K562 (cell line): ENCODE data around the gene UPF2. TPM values are rescaled to one million over a fixed set of nuclear protein-coding genes. Genes with fewer than 3 reads are reported as not detected.

Source experiments
- AFF4 ChIP-seq: sonication (generic); formaldehyde crosslinking; IDR thresholded peaks from 2 replicates; pipeline ENCODE4 v1.8.0; 2023; ENCODE audit warnings: mild to moderate bottlenecking, missing genetic modification reagents
- CEBPG ChIP-seq, 3 experiments: fragments of 200-800 bp in 1 of 3; sonication (Bioruptor generic) in 1 of 3; sonication (generic) in 1 of 3; formaldehyde crosslinking in 1 of 3; IDR thresholded peaks in 2 of 3; conservative IDR thresholded peaks in 1 of 3; 2 replicates each; pipeline versions ENCODE4 v1.6.1 to v1.8.0; 2016 to 2022; ENCODE audit warnings: missing compliant biosample characterization in 2 of 3, missing genetic modification characterization in 2 of 3, mild to moderate bottlenecking in 1 of 3, missing genetic modification reagents in 1 of 3
- CGGBP1 ChIP-seq: fragments of 250-450 bp; sonication (Bioruptor Pico); IDR thresholded peaks from 2 replicates; pipeline ENCODE4 v1.9.0; 2021; ENCODE audit warnings: mild to moderate bottlenecking
- EP400 ChIP-seq: fragments of 450-650 bp; IDR thresholded peaks from 2 replicates; pipeline ENCODE4 v1.6.1; 2017; ENCODE audit warnings: antibody characterized with exemption, mild to moderate bottlenecking, moderate library complexity
- FIP1L1 ChIP-seq: fragments of 200-400 bp; formaldehyde crosslinking; IDR thresholded peaks from 2 replicates; pipeline ENCODE4 v1.6.1; 2018; ENCODE audit warnings: mild to moderate bottlenecking, low read depth, low read length; ENCODE audit not compliant: poor library complexity, severe bottlenecking
- FOXA3 ChIP-seq, 2 experiments: fragments of 450-650 bp in 1 of 2; sonication (generic) in 1 of 2; formaldehyde crosslinking; IDR thresholded peaks in 1 of 2; conservative IDR thresholded peaks in 1 of 2; 2 replicates each; pipeline versions ENCODE4 v1.4.0 to v1.8.0; 2020 to 2022; ENCODE audit warnings: mild to moderate bottlenecking in 2 of 2, missing genetic modification reagents in 1 of 2
- FOXM1 ChIP-seq, 2 experiments: fragments of 450-650 bp in 1 of 2; sonication (generic) in 1 of 2; formaldehyde crosslinking in 1 of 2; IDR thresholded peaks; 2 replicates each; pipeline versions ENCODE4 v1.6.1 to v1.9.0; 2017 to 2022; ENCODE audit warnings: low read depth in 2 of 2, mild to moderate bottlenecking in 2 of 2, missing genetic modification reagents in 1 of 2, moderate library complexity in 1 of 2
- ID3 ChIP-seq, 2 experiments: fragments of 250-450 bp in 1 of 2; fragments of 450-650 bp in 1 of 2; sonication (Bioruptor Pico) in 1 of 2; IDR thresholded peaks; 2 replicates each; pipeline versions ENCODE4 v1.6.1 to v1.8.0; 2016 to 2021; ENCODE audit warnings: mild to moderate bottlenecking in 2 of 2, moderate library complexity in 2 of 2, missing compliant biosample characterization in 1 of 2, missing genetic modification characterization in 1 of 2
- KDM5B ChIP-seq: fragments of 200-600 bp; sonication (generic); IDR thresholded peaks from 2 replicates; pipeline ENCODE4 v1.6.1; 2012; ENCODE audit warnings: low read depth, mild to moderate bottlenecking, moderate library complexity, low read length, control low read depth, inconsistent platforms; ENCODE audit not compliant: insufficient replicate concordance
- KLF6 ChIP-seq: fragments of 250-450 bp; sonication (Bioruptor Pico); IDR thresholded peaks from 2 replicates; pipeline ENCODE4 v1.4.0; 2020; ENCODE audit warnings: mild to moderate bottlenecking, moderate library complexity, borderline replicate concordance
- NR2C2 ChIP-seq, 2 experiments: fragments of 200-800 bp in 1 of 2; sonication (Bioruptor generic) in 1 of 2; sonication (generic) in 1 of 2; formaldehyde crosslinking in 1 of 2; IDR thresholded peaks; 2 replicates each; pipeline versions ENCODE4 v1.6.1 to v1.8.0; 2016 to 2022; ENCODE audit warnings: mild to moderate bottlenecking in 1 of 2, missing compliant biosample characterization in 1 of 2, missing genetic modification characterization in 1 of 2, missing genetic modification reagents in 1 of 2
- OTX1 ChIP-seq: fragments of 450-650 bp; formaldehyde crosslinking; IDR thresholded peaks from 2 replicates; pipeline ENCODE4 v1.4.0; 2022; ENCODE audit warnings: mild to moderate bottlenecking
- POLR2AphosphoS5 ChIP-seq: IDR thresholded peaks from 2 replicates; pipeline ENCODE4 v1.6.1; 2011; ENCODE audit warnings: mild to moderate bottlenecking, low read depth, low read length, moderate library complexity; ENCODE audit not compliant: control insufficient read depth, insufficient read depth
- RB1 ChIP-seq: fragments of 450-650 bp; IDR thresholded peaks from 2 replicates; pipeline ENCODE4 v1.6.1; 2017; ENCODE audit warnings: low read depth, mild to moderate bottlenecking
- RBBP5 ChIP-seq: fragments of 200-600 bp; sonication (generic); IDR thresholded peaks from 2 replicates; pipeline ENCODE4 v1.6.1; 2012; ENCODE audit warnings: borderline replicate concordance, mild to moderate bottlenecking, low read length, control low read depth, inconsistent platforms; ENCODE audit not compliant: insufficient read depth, poor library complexity, severe bottlenecking
- ZFX ChIP-seq: sonication (generic); formaldehyde crosslinking; IDR thresholded peaks from 2 replicates; pipeline ENCODE4 v1.8.0; 2022; ENCODE audit warnings: mild to moderate bottlenecking, missing genetic modification reagents, moderate library complexity
- ZNF224 ChIP-seq: sonication (generic); formaldehyde crosslinking; IDR thresholded peaks from 2 replicates; pipeline ENCODE4 v1.8.0; 2022; ENCODE audit warnings: mild to moderate bottlenecking, missing genetic modification reagents
- ZNF551 ChIP-seq: fragments of 250-450 bp; sonication (Bioruptor Pico); IDR thresholded peaks from 2 replicates; pipeline ENCODE4 v1.5.0; 2021; ENCODE audit warnings: mild to moderate bottlenecking, moderate library complexity
- polyA plus RNA-seq, 8 experiments: library from polyadenylated mRNA; depleted of rRNA in 4 of 8; stranded (reverse) in 5 of 8; unstranded in 3 of 8; fragments of >200 nt; fragmentation: Nextera tagmentation in 2 of 8; fragmentation: Illumina TruSeq in 1 of 8; extraction: Ambion mirVana in 2 of 8; extraction: Trizol in 1 of 8; gene quantifications; 2 replicates each; pipeline versions ENCODE4 v1.2.1 to v1.2.3, GENCODE V29; 2011 to 2014; ENCODE audit warnings: inconsistent platforms in 1 of 8, missing spikeins in 1 of 8
- total RNA-seq, 7 experiments: library from RNA; depleted of rRNA in 6 of 7; stranded (reverse); fragments of >200 nt in 6 of 7; fragmentation: Illumina TruSeq in 2 of 7; extraction: Trizol in 2 of 7; gene quantifications; 2 replicates each; pipeline versions ENCODE4 v1.2.1 to v1.2.3, GENCODE V29; 2011 to 2021; ENCODE audit warnings: low replicate concordance in 1 of 7
- TF ChIP-seq, protein P1 (sequence below), 2 experiments: fragments of 200-800 bp in 1 of 2; sonication (Bioruptor generic) in 1 of 2; sonication (generic) in 1 of 2; formaldehyde crosslinking in 1 of 2; IDR thresholded peaks in 1 of 2; conservative IDR thresholded peaks in 1 of 2; 2 replicates each; pipeline versions ENCODE4 v1.5.0 to v1.6.1; 2016 to 2020; ENCODE audit warnings: missing compliant biosample characterization in 1 of 2, missing genetic modification characterization in 1 of 2, missing genetic modification reagents in 1 of 2

UPF2 gene
- total and polyA plus RNA-seq, 9 of the 15 experiments (the other 6 are each of a cell fraction or from before 2014, with no cell fraction given), result 13.9 to 37.7 (median 23.7) TPM

GRCh38 chr10:12042409-12042796, 206 bp downstream of the UPF2 start (continued):
- peak in 1 of 2 experiments; percentile 58; a peak in 1 of 4 replicates for TF ChIP-seq FOXA3 (CRISPR knock-in tag; conservative IDR thresholded peaks at IDR 0.05 in 1 of 2, IDR thresholded peaks at IDR 0.05 in 1 of 2)
- no peak for TF ChIP-seq CEBPG (CRISPR knock-in tag; IDR thresholded peaks at IDR 0.05)
- TF ChIP-seq CEBPG (tag; conservative IDR thresholded peaks at IDR 0.05 in 1 of 2, IDR thresholded peaks at IDR 0.05 in 1 of 2), result no peak
- TF ChIP-seq CGGBP1 (CRISPR knock-in tag), result no peak
- no peak for TF ChIP-seq OTX1 (CRISPR knock-in tag)
- no peak; the same call in 1 of the 2 replicates for TF ChIP-seq EP400
- peak; percentile 54 for TF ChIP-seq ZFX (CRISPR knock-in tag)
- peak; percentile 83 for TF ChIP-seq RBBP5
- no peak for TF ChIP-seq ZNF551 (CRISPR knock-in tag)
- TF ChIP-seq ZNF224 (CRISPR knock-in tag), result no peak
- TF ChIP-seq, protein P1, sequence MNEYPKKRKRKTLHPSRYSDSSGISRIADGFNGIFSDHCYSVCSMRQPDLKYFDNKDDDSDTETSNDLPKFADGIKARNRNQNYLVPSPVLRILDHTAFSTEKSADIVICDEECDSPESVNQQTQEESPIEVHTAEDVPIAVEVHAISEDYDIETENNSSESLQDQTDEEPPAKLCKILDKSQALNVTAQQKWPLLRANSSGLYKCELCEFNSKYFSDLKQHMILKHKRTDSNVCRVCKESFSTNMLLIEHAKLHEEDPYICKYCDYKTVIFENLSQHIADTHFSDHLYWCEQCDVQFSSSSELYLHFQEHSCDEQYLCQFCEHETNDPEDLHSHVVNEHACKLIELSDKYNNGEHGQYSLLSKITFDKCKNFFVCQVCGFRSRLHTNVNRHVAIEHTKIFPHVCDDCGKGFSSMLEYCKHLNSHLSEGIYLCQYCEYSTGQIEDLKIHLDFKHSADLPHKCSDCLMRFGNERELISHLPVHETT (CRISPR knock-in tag; conservative IDR thresholded peaks at IDR 0.05 in 1 of 2, IDR thresholded peaks at IDR 0.05 in 1 of 2), result no peak
- no peak for TF ChIP-seq ID3 (CRISPR knock-in tag; IDR thresholded peaks at IDR 0.05)
- no peak for TF ChIP-seq ID3 (tag; IDR thresholded peaks at IDR 0.05)
- TF ChIP-seq POLR2AphosphoS5, result peak; percentile 56; the same call in 1 of the 2 replicates
- TF ChIP-seq NR2C2 (CRISPR knock-in tag; IDR thresholded peaks at IDR 0.05), result no peak
- no peak for TF ChIP-seq NR2C2 (tag; IDR thresholded peaks at IDR 0.05)
- TF ChIP-seq KDM5B, result peak; percentile 47
- peak; percentile 52 for TF ChIP-seq FIP1L1
- peak; percentile 73; the same call in 1 of the 2 replicates for TF ChIP-seq AFF4 (CRISPR knock-in tag)
- TF ChIP-seq FOXM1 (IDR thresholded peaks at IDR 0.05; ENCODE audit: low read depth), result no peak
- peak; percentile 48; the same call in 1 of the 2 replicates for TF ChIP-seq FOXM1 (CRISPR knock-in tag; IDR thresholded peaks at IDR 0.05; ENCODE audit: low read depth)
- TF ChIP-seq KLF6 (CRISPR knock-in tag), result no peak
- TF ChIP-seq RB1, result peak; percentile 14; the same call in 1 of the 2 replicates
